Activated naive CD4-positive, alpha-beta T cell (primary cell): ENCODE measurements around the gene ENDOD1.

Experiments used
- DNase-seq, 4 experiments: peaks; one replicate each; lab custom pipeline; 2025; lab: John Stamatoyannopoulos, UW

The ENDOD1 gene

DNA sequence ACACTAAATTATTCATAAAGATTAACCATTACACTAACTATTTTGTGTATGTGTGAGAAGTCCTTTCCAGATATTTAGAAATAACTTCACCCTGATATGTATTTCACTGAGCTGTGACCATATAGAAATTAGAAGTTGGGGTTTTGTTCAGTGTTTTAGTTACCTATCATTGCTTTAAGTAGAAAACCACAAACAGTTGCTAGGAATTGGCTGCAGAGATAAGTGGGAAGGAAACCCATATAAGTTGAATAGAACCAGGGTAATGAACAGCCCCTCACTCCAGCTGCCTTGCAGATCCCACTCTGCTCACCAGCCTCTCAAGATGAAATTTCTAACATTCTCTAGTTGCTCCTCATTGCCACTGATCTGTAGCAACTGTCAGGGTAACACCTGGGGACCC is 12.7 kb upstream of the ENDOD1 start:
- DNase-seq: no peak

DNA sequence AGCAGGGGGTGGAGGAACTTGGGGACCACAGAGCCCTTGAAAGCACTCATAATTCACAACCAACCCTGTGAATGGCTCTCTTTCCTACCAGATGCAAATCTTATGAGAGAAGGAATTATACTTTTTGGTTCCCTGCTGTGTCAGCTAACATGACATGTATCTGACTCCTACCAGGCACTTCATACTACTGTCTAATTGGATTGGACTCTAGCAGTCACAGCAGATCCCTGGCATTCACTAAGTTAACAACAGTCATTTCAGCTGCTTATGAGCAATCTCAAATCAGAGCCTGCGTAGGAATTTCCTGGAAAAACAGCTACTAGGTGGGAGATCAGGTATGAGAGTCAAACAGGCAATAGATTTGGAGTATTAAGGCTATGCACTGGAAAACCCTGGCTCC is 11.1 kb upstream of the ENDOD1 start:
- no peak for DNase-seq

DNA sequence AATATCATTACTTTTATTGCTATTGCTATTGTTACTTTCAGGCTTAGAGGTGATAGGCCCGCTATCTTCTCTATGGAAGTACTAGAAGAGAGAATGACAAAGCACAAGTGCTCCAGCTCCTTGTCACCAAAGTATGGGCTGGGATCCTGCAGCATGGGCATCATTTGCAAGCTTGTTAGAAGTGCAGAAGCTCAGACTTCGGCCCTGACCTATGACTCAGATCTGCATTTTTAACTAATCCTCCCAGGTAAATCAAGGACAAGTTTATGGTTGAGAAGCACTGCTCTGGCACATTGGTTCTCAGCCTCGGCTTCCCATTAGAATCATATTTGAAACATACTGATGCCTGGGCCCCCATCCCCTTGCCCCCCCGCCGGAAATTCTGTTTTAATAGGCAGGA is 8.6 kb upstream of the ENDOD1 start:
- no peak for DNase-seq

DNA sequence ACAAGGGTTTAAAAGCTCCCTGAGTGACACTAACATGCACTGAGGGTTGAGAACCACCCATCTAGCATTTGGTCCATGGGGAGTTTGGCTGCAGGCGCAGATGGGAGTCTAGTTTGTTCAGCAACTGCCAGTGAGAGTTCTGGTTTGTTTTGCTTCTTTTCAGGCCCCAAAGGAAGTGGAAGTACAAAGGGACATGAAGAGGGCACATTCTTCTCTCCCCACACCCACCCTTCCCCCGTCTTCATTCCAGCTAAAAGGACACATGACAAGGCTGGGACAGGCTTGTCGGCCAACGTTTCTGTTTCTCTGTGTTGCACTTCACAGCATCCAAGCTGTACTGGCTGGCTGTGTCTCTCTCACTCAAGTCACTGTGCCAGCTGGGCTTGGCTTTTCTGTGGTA is 8.2 kb upstream of the ENDOD1 start:
- DNase-seq: no peak

- DNase-seq: no peak
Measured at GRCh38 chr11:95082576-95083001, 7.1 kb upstream of the ENDOD1 start.

DNA sequence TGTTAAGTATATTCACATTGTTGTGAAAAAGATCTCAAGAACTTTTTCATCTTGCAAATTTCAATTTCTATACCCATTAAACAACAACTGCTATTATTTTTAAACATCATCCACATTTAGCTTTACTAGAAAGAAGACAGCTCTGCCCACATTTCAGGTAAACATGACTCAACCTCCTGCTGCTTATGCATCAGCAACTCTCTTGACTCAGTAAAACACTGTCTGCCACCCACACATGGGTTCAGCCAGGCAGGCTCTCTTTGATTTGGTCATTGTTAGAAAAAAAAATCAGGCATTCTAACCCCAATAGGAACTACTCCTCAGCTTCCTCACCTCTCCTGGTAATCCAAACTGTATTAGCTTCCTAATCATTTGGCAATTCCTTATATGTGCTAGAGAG is 5.1 kb upstream of the ENDOD1 start:
- no peak for DNase-seq

- no peak for DNase-seq
Measured at GRCh38 chr11:95085117-95085816, 4.4 kb upstream of the ENDOD1 start.

GRCh38 chr11:95086151-95086550 is 3.5 kb upstream of the ENDOD1 start:
- DNase-seq: no peak

DNA sequence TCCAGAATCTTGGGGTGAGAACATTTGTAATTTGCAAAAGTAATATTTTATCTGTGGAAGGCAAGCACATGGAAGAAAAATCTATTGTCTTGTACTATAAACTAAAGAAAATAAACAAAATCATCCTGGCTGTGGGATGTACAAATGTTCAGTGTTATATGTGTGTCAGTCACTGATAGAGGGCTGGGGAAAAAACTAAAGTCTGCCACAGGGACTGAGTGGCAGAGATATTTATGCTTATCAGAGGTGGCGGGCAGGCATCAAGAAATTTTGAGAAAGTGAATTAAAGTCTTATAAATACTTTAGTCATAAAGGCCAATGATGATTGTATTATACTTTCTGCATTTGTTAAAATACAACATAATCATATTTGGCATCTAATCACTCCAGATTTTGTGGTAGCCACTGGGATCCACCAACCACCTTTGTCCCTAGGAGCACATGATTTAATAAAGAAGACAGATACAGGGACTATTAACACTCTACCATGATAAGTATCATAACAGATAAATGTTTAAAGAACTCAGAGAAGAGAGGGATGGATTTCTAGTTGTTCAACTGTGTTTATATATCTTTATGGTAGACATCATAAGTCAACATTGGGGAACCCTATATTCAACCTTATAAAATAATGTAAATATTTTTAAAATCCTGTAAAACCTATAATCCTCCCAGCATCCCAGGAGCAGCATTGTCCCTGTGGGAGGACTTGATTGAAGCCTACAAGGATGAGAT is 2.6 kb upstream of the ENDOD1 start:
- DNase-seq: no peak

GRCh38 chr11:95088946-95089619 is 563 bp upstream of the ENDOD1 start:
- peak in 2 of 4 experiments; percentile 76 to 81 for DNase-seq

DNA sequence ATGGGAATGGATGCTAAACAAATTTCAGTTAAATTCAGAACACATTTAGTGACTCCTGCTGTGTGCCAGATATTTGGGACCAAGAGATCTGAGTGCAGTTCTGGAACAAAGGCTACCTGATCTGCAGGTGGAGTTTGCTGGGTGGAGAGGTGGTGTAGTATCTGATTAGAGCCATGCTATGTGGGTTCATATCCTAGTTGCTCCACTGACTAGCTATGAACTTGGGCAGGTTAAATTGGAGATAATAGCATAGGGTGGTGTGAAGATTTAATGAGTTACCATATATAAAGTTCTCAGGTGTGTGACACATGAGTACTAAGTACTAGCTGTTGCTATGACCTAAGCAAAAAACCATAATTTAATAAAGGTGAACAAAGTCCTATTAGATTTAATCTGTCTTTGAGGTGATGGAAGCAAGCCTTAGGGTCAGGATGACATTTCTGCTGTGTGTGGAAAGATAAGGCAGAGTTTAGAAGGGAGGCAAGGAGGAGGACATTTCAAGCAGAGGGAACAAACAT is 2.1 kb downstream of the ENDOD1 start:
- no peak for DNase-seq

DNA sequence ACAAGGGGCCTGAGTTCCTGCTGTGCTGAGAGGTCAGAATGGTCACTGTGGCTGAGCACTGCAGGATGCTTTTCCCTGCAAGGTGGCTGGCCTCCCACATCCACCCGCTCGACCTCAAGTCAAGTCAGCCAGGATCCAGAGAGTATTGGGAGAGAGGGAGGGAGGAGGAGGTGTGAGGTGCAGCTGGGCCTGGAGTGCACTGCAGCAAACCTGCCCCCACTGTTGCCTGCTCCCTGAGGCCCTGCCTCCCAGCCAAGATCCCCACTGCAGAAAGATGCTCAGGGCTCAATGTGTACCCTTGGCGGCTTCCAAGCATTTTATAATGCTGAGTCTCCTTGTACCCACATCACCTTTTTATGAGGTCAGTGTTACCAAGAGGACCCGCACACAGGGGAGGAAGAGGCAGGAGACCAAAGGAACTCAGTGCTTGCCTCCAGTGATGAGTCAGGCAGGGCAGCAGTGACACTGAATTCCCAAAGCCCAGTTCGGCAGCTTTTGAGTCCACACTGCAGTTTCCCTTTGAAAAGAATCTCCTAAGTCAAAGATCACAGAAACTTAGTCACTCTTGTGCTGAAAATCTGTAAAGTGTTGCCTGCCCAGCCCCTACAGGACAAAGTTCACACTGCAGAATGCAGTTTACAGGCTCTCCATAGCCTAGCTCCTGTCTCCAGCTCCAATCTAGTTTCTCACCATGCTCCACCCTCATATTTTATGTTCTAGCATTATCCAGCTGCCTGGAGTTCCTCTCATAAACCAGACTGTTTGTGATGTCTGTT is 3.1 kb downstream of the ENDOD1 start:
- DNase-seq: no peak

DNA sequence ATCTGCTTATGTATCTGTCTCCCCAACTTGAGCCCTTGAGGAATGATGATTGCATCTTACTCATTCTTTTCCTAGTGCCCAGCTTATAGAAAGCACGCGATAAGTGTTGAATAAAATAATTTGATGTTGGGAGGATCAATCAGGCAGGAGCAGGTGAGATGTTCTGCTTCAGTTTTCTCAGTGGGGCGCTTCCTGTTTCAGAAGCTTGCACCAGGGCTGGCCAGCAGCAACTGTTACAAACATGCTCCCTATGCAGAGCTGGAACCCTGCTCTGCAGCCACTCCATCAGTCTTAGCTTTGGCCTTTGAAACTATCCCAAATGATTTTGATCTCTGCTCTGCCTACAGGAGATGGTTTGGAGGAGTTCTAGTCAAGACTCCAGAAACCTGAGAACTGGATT is 3.9 kb downstream of the ENDOD1 start:
- DNase-seq: no peak

- DNase-seq: no peak
Measured at GRCh38 chr11:95095858-95096587, 6.4 kb downstream of the ENDOD1 start.

DNA sequence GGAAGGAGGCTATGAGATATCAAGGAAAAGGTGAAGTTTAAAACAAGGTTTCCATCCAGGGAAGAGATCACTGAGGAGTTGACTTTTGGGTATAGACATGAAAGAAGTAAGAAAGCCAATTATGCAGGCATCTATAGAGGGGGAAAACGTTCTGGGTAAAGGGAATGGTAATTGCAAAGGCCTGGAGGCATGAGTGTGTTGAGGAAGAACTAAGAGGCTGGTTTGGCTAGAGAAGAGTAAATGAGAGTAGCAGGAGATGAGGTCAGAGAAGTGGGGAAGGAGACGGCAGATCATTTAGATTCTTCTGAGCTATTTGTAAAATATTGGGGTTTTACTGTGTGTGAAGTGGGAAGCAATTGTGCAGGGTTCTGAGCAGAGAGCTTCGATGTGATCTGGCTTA is 7.6 kb downstream of the ENDOD1 start:
- DNase-seq: no peak

DNA sequence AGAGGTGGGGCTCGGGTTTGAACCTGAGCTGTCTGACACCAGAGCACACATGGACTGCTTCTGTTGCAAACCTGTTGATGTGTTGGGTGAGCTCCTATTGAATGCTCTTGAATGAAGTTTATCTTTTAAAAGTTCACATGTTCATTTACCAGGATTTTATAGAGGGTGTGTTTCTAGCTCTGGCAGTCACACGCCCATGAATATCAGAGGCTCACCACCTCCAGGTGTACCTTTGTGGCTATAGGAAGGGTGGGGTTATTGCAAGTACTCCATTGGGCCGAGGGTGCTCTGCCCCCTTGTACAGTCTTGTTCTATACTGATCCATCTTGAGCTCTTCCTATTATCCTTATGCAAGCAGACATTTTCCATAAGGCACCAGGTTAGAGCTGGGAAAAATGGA is 9.2 kb downstream of the ENDOD1 start:
- no peak for DNase-seq

DNA sequence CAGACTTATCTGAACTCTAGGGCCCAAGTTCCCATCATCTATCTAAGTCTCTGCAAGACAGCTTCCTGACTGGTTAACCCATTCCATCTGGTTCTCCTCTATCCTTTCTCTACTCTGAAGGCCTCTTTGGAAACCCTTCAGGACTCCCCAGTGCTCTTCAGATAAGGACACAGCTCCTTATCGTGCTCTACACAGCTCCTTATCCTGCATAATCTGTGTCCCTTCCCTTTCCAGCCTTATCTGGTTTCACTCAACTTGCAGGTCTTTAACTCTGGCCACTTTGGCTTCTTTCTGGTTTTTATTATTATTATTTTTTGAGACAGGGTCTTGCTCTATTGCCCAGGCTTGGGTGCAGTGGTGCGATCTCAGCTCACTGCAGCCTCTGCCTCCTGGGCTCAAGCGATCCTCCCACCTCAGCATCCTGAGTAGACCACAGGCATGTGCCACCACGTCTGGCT is 10.6 kb downstream of the ENDOD1 start:
- no peak for DNase-seq

DNA sequence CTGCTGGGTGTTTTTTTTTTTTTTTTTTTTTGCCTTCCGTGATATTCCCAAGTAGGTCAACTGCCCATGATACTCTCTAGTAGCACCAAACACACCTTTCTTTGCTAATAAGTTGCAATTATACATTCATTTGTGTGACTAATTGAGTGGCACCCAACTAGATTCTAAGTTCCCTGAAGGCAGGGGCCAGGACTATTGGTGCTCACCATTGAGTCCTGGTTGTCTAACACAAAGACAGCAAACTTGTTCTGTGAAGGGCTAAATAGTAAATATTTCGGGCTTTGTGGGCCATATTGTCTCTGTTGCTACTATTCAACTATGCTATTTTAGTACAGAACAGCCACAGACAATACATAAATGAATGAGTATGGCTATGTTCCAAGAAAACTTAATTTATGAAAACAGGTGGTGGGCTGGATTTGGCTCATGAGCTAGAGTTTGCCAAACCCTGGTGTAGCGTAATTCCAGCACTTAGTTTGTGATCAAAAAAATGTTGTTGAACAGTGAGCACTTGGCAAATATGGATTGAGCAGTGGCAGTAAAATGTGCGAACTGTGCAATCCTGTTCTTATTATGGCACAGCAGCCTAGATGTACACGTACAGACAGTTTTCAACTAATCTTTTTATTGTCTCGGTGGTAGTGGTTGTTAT is 11.3 kb downstream of the ENDOD1 start:
- no peak for DNase-seq

- no peak for DNase-seq
Measured at GRCh38 chr11:95101935-95102334, 12.3 kb downstream of the ENDOD1 start.

GRCh38 chr11:95102733-95103132 is 13.1 kb downstream of the ENDOD1 start:
- DNase-seq: no peak

DNA sequence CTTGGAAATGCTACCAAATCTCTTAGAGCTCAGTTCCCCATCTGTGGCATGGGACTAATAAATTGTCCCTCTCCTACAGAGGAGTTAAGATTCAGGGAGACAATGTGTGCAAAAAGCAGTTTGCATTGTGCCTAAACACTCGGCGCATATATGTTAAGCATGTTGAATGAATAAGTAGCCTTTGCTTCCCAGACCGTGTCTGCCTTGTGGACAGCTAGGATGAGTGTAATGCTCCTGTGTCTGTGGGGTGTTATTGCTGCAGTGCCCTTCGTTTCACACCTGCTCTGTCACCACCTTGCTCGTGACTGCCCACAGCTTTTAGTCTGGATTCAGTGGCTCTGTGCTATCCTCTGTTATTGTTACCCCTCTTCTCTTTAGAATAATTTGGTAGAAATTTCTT is 14.1 kb downstream of the ENDOD1 start:
- DNase-seq: no peak
